HL-60/S4 treated with retinoic acid at 250 ng/mL for 4 days and 3 days (cell line): Measurements from ENCODE around the gene NT5DC3.

Source experiments
- in situ Hi-C: fragments of 300-500 bp; cut with MboI; formaldehyde crosslinking; loops from 2 replicates; pipeline ENCODE4 v1.7.0; 2022; ENCODE audit warnings: low sequenced_read_pairs

Gene NT5DC3

GRCh38 chr12:103757248-103757647 is 83.8 kb downstream of the NT5DC3 start:
- in situ Hi-C loops: no loop called here

- in situ Hi-C loops: no loop called here
Measured at GRCh38 chr12:103756443-103756842, 84.6 kb downstream of the NT5DC3 start.

- in situ Hi-C loops: no loop called here
Measured at GRCh38 chr12:103755425-103755824, 85.6 kb downstream of the NT5DC3 start.

GRCh38 chr12:103751600-103751999 is 89.4 kb downstream of the NT5DC3 start:
- in situ Hi-C loops: no loop called here

- in situ Hi-C loops: no loop called here
Measured at GRCh38 chr12:103751171-103751570, 89.9 kb downstream of the NT5DC3 start.

- in situ Hi-C loops: no loop called here
Measured at GRCh38 chr12:103748875-103749274, 92.2 kb downstream of the NT5DC3 start.

GRCh38 chr12:103748002-103748401 is 93.0 kb downstream of the NT5DC3 start:
- in situ Hi-C loops: no loop called here

GRCh38 chr12:103745962-103746361 is 95.1 kb downstream of the NT5DC3 start:
- in situ Hi-C loops: no loop called here

GRCh38 chr12:103743788-103744187 is 97.2 kb downstream of the NT5DC3 start:
- in situ Hi-C loops: no loop called here

GRCh38 chr12:103742349-103742932 is 98.6 kb downstream of the NT5DC3 start:
- in situ Hi-C loops: no loop called here

GRCh38 chr12:103737881-103738280 is 103.2 kb downstream of the NT5DC3 start:
- in situ Hi-C loops: no loop called here

GRCh38 chr12:103736572-103736971 is 104.5 kb downstream of the NT5DC3 start:
- in situ Hi-C loops: no loop called here

- in situ Hi-C loops: no loop called here
Measured at GRCh38 chr12:103735291-103735690, 105.7 kb downstream of the NT5DC3 start.

- in situ Hi-C loops: no loop called here
Measured at GRCh38 chr12:103734863-103735262, 106.2 kb downstream of the NT5DC3 start.

- in situ Hi-C loops: no loop called here
Measured at GRCh38 chr12:103731539-103731938, 109.5 kb downstream of the NT5DC3 start.

- in situ Hi-C loops: no loop called here
Measured at GRCh38 chr12:103729499-103729898, 111.5 kb downstream of the NT5DC3 start.

GRCh38 chr12:103728323-103728722 is 112.7 kb downstream of the NT5DC3 start:
- in situ Hi-C loops: no loop called here

GRCh38 chr12:103727638-103728037 is 113.4 kb downstream of the NT5DC3 start:
- in situ Hi-C loops: no loop called here

- in situ Hi-C loops: no loop called here
Measured at GRCh38 chr12:103725398-103725797, 115.6 kb downstream of the NT5DC3 start.
